MM.1S (cell line): ENCODE results near the gene CACNA1I.

Source experiments
- CTCF ChIP-seq: fragments of 300-600 bp; sonication (generic); IDR thresholded peaks from 2 replicates; pipeline ENCODE4 v1.5.1; 2016; ENCODE audit warnings: antibody characterized with exemption, low read length, mixed read lengths
- EZH2phosphoT487 ChIP-seq: fragments of 300-600 bp; sonication (generic); IDR thresholded peaks from 2 replicates; pipeline ENCODE4 v1.6.1; 2018; ENCODE audit warnings: antibody characterized with exemption, low read length

- TF ChIP-seq CTCF = no peak
- TF ChIP-seq EZH2phosphoT487 = no peak
Measured at GRCh38 chr22:39652990-39653786, 82.6 kb downstream of the CACNA1I start.
